Smooth muscle cell (in vitro differentiated cells): ENCODE data around the gene CYP26C1. TPM values are rescaled to one million over a fixed set of nuclear protein-coding genes. Genes with fewer than 3 reads are reported as not detected.

Experiments used
- DNase-seq: peaks from one replicate; lab custom pipeline; 2025; ENCODE audit not compliant: unreplicated experiment; lab: John Stamatoyannopoulos, UW
- H2AFZ ChIP-seq: fragments of 200-600 bp; sonication (generic); 2 replicates; pipeline ENCODE4 v1.6.0; 2016; ENCODE audit warnings: antibody characterized with exemption, low read depth, mild to moderate bottlenecking
- H3F3A ChIP-seq: fragments of 200-600 bp; sonication (generic); 2 replicates; pipeline ENCODE4 v1.6.0; 2017; ENCODE audit warnings: antibody characterized with exemption, low read depth
- H3K27ac ChIP-seq: fragments of 200-600 bp; sonication (generic); 2 replicates; pipeline ENCODE4 v1.5.1; 2016; ENCODE audit warnings: low read depth, mild to moderate bottlenecking
- H3K27me3 ChIP-seq: fragments of 200-600 bp; sonication (generic); 2 replicates; pipeline ENCODE4 v1.6.1; 2016; ENCODE audit warnings: low read depth, mild to moderate bottlenecking
- H3K36me3 ChIP-seq: fragments of 200-600 bp; sonication (generic); 2 replicates; pipeline ENCODE4 v1.5.1; 2016; ENCODE audit warnings: low read depth
- H3K4me1 ChIP-seq: fragments of 200-600 bp; sonication (generic); 2 replicates; pipeline ENCODE4 v1.5.1; 2016; ENCODE audit warnings: low read depth
- H3K4me2 ChIP-seq: fragments of 200-600 bp; sonication (generic); 2 replicates; pipeline ENCODE4 v1.6.0; 2016; ENCODE audit warnings: mild to moderate bottlenecking
- H3K4me3 ChIP-seq: fragments of 200-600 bp; sonication (generic); 2 replicates; pipeline ENCODE4 v1.5.1; 2016; ENCODE audit warnings: mild to moderate bottlenecking
- H3K79me2 ChIP-seq: fragments of 200-600 bp; sonication (generic); 2 replicates; pipeline ENCODE4 v1.6.0; 2016; ENCODE audit warnings: low read depth, mild to moderate bottlenecking
- H3K9ac ChIP-seq: fragments of 200-600 bp; sonication (generic); 2 replicates; pipeline ENCODE4 v1.6.0; 2016; ENCODE audit warnings: low read depth
- H3K9me3 ChIP-seq: fragments of 200-600 bp; sonication (generic); replicated peaks from 2 replicates; pipeline ENCODE4 v1.5.1; 2016; ENCODE audit warnings: low read depth
- H4K20me1 ChIP-seq: fragments of 200-600 bp; sonication (generic); 2 replicates; pipeline ENCODE4 v1.6.0; 2016; ENCODE audit warnings: low read depth
- whole genome bisulfite sequencing: methylation state at CpG from one replicate; pipeline ENCODE4 v1.1.7; 2016; ENCODE audit warnings: low lambda C conversion rate; 5-methylcytosine and 5-hydroxymethylcytosine counted together
- polyA plus RNA-seq: library from polyadenylated mRNA; unstranded; fragments of >200 nt; fragmentation: Nextera tagmentation; extraction: Ambion mirVana; gene quantifications from 2 replicates; pipeline ENCODE4 v1.2.1, GENCODE V29; 2016
- total RNA-seq: library from RNA; depleted of rRNA; stranded (reverse); fragments of >200 nt; gene quantifications from 2 replicates; pipeline ENCODE4 v1.2.3, GENCODE V29; 2014
- TF ChIP-seq, protein P1 (sequence below): fragments of 200-600 bp; sonication (generic); IDR thresholded peaks from 2 replicates; pipeline ENCODE4 v1.5.1; 2017; ENCODE audit warnings: borderline replicate concordance, mild to moderate bottlenecking, antibody characterized with exemption; ENCODE audit not compliant: insufficient read depth, poor library complexity, severe bottlenecking

CYP26C1 gene, protein sequence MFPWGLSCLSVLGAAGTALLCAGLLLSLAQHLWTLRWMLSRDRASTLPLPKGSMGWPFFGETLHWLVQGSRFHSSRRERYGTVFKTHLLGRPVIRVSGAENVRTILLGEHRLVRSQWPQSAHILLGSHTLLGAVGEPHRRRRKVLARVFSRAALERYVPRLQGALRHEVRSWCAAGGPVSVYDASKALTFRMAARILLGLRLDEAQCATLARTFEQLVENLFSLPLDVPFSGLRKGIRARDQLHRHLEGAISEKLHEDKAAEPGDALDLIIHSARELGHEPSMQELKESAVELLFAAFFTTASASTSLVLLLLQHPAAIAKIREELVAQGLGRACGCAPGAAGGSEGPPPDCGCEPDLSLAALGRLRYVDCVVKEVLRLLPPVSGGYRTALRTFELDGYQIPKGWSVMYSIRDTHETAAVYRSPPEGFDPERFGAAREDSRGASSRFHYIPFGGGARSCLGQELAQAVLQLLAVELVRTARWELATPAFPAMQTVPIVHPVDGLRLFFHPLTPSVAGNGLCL
- total RNA-seq = 0.13 TPM in 1 of 2 replicates, not detected in the other
- not detected in 2 replicates for polyA plus RNA-seq

DNA sequence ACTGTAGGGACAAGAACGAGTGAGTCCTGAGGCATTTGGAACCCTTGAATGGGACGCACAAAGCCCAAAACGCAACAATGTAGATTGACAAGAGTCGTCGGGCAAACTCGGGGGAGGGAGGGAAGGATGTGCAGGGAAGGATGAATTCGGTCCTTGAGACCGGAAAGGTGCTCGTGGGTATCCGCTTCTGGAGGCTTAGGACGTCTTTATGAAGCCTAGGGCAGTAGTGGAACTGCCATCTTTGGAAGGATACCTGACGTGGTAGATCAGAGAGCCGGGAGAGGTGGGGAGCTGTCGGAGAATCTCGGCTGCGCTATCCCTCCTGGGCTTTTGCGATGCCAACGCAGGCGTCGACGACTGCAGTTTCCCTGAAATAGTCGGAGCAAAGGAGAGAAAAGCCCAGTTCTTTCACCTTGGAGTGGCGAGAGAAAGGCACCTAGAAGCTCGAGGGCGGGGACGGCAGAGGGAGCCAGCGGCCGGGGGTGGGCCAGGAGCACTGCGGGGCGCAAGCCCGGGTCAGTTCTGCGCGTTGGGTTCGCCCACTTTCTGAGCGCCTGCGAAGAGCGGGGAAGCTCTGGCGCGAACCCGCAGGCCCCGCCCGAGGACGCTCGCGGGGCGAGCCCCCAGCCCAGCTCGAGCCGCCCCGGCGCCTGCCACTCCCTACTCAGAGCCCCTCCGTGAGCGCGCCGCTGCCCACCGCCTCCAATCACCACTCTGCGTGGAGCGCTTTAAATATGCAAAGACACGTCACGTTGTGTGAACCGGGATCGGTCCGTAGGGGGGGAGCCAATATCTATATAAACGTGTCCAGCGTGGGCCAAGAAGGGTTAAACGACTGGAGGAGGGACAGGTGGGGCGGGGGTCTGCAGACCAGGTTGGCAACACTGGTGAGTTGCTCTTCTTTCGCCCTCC is at the start of gene CYP26C1:
TSS of gene CYP26C1 (plus strand) at position 824 of the 912 bp plus-strand sequence. CDS start 466 bp downstream, outside the sequence.
- Histone ChIP-seq H3K9me3 (no peaks in the 10 kb centered on the region), H2AFZ (no peak within 1 kb of the TSS), H3K27ac (no peak within 1 kb of the TSS), H3K4me3 (no peak within 1 kb of the TSS), H3K79me2 (no peaks in the 10 kb centered on the region), H3K4me1 (peaks cover 9% of the 10 kb centered on the region), H3K36me3 (no peaks in the 10 kb centered on the region), H3F3A (no peaks in the 10 kb centered on the region), H4K20me1 (no peaks in the 10 kb centered on the region), H3K9ac (no peak within 1 kb of the TSS), H3K4me2 (no peak within 1 kb of the TSS), H3K27me3 (peaks cover 93% of the 10 kb centered on the region)
- TF ChIP-seq, protein P1, sequence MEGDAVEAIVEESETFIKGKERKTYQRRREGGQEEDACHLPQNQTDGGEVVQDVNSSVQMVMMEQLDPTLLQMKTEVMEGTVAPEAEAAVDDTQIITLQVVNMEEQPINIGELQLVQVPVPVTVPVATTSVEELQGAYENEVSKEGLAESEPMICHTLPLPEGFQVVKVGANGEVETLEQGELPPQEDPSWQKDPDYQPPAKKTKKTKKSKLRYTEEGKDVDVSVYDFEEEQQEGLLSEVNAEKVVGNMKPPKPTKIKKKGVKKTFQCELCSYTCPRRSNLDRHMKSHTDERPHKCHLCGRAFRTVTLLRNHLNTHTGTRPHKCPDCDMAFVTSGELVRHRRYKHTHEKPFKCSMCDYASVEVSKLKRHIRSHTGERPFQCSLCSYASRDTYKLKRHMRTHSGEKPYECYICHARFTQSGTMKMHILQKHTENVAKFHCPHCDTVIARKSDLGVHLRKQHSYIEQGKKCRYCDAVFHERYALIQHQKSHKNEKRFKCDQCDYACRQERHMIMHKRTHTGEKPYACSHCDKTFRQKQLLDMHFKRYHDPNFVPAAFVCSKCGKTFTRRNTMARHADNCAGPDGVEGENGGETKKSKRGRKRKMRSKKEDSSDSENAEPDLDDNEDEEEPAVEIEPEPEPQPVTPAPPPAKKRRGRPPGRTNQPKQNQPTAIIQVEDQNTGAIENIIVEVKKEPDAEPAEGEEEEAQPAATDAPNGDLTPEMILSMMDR = no peak
- WGBS = 47% methylated on average over 39 of the region's 67 CpGs
- DNase-seq = no peak

DNA sequence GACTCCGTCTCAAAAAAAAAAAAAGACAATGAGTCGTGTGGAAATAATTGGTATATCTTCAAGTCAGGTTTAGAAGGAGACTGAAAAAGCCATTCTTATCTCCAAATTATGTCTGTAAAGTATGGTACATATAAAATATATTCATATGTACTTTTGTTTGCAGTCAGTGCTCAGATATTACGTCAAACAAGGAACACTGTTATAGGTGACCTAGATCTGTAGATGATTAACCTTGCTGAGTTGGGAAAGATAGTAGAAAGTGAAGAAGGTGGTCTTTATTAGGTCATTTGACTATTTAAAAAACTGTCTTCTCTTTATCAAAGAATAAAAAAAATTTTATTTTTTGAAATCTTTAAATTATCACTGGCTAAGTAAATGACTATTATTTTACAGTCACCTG is 44.9 kb upstream of the CYP26C1 start:
- TF ChIP-seq, protein P1 = no peak
- Histone ChIP-seq H3K4me1 (no peaks in the 10 kb centered on the region), H3K79me2 (no peaks in the 10 kb centered on the region), H3K27ac (no peak overlapping the region), H3K36me3 (no peaks in the 10 kb centered on the region), H3K27me3 (no peaks in the 10 kb centered on the region), H3K4me3 (no peak overlapping the region), H3K9me3 (no peaks in the 10 kb centered on the region), H4K20me1 (no peaks in the 10 kb centered on the region), H3K4me2 (no peak overlapping the region), H3F3A (no peaks in the 10 kb centered on the region), H3K9ac (no peak overlapping the region), H2AFZ (no peak overlapping the region)
- DNase-seq = no peak
- WGBS = 92% methylated on average over 3 of the region's 3 CpGs

DNA sequence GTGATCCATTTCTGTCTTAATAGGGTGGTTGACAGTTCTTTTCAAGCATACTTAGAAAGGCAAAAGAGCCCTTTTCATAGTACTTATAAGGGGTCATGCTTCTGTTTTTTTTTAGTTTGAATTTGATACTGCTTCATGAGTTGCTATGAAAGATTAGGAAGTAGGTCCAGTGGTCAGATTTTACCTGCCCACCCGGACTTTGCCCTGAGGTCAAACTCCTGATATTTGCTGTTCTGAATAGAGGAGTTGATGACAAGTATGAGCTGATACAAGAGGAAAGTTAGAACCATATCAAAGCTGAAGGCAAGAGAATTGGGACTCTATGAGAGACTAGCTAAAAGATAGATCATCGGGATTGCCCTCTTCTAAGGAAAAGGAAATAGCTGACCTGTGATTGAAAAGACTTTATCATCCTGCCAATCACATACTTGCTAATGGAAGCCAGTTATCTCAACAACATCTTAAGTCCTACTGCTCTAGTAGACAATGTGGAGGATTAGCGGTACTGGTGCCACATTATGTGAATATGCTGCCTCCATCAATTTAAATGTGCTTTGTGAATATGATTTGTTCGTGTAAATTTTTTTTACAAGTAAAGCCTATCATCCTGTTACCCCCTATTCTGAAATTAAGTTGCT is 37.5 kb upstream of the CYP26C1 start:
- Histone ChIP-seq H3K27me3 (no peaks in the 10 kb centered on the region), H3K9me3 (peaks cover 3% of the 10 kb centered on the region), H3F3A (no peaks in the 10 kb centered on the region), H3K4me1 (no peaks in the 10 kb centered on the region), H2AFZ (no peak overlapping the region), H3K36me3 (no peaks in the 10 kb centered on the region), H3K4me3 (no peak overlapping the region), H3K79me2 (no peaks in the 10 kb centered on the region), H3K4me2 (no peak overlapping the region), H4K20me1 (no peaks in the 10 kb centered on the region), H3K27ac (no peak overlapping the region), H3K9ac (no peak overlapping the region)
- no peak for DNase-seq
- TF ChIP-seq, protein P1 = no peak
- WGBS = 54% methylated on average over 4 of the region's 4 CpGs
